Endodermal cell (in vitro differentiated cells): ENCODE results near the gene KLHL15. TPM values are rescaled to one million over a fixed set of nuclear protein-coding genes. Genes with fewer than 3 reads are reported as not detected.

Source experiments
- DNase-seq: peaks from one replicate; pipeline ENCODE4 v3.0.0-alpha.2; 2017
- H3K27ac ChIP-seq: 2 replicates; pipeline ENCODE4 v1.5.1; 2013; ENCODE audit warnings: mild to moderate bottlenecking, low read depth, low read length, moderate library complexity
- H3K27me3 ChIP-seq: 2 replicates; pipeline ENCODE4 v1.6.1; 2013; ENCODE audit warnings: mild to moderate bottlenecking, low read length, moderate library complexity; ENCODE audit not compliant: insufficient read depth, control insufficient read depth, poor library complexity, severe bottlenecking
- H3K36me3 ChIP-seq: 2 replicates; pipeline ENCODE4 v1.7.0; 2013; ENCODE audit warnings: mild to moderate bottlenecking, low read length, moderate library complexity; ENCODE audit not compliant: control insufficient read depth, insufficient read depth
- H3K4me1 ChIP-seq: one replicate; pipeline ENCODE4 v1.7.0; 2013; ENCODE audit warnings: low read length; ENCODE audit not compliant: control insufficient read depth, insufficient read depth
- H3K4me3 ChIP-seq: 2 replicates; pipeline ENCODE4 v1.5.1; 2013; ENCODE audit warnings: mild to moderate bottlenecking, low read length, moderate library complexity
- H3K9ac ChIP-seq: 2 replicates; pipeline ENCODE4 v1.6.1; 2013; ENCODE audit warnings: mild to moderate bottlenecking, low read length, moderate library complexity; ENCODE audit not compliant: poor library complexity, severe bottlenecking; ENCODE audit errors: extremely low read depth
- H3K9me3 ChIP-seq: 2 replicates; pipeline ENCODE4 v1.6.1; 2013; ENCODE audit warnings: mild to moderate bottlenecking, low read length, moderate library complexity; ENCODE audit not compliant: control insufficient read depth
- H3K27ac Mint-ChIP-seq: 2 replicates; pipeline ENCODE4 v1.8.0; 2020; ENCODE audit warnings: mixed read lengths
- H3K27me3 Mint-ChIP-seq: 2 replicates; pipeline ENCODE4 v1.8.0; 2021; ENCODE audit warnings: mild to moderate bottlenecking, mixed read lengths; ENCODE audit not compliant: insufficient read depth
- H3K36me3 Mint-ChIP-seq: 2 replicates; pipeline ENCODE4 v1.8.0; 2020; ENCODE audit warnings: low read depth, mixed read lengths
- H3K4me1 Mint-ChIP-seq: 2 replicates; pipeline ENCODE4 v1.8.0; 2020; ENCODE audit warnings: mixed read lengths
- H3K4me3 Mint-ChIP-seq: 2 replicates; pipeline ENCODE4 v1.8.0; 2020; ENCODE audit warnings: mild to moderate bottlenecking, moderate library complexity, mixed read lengths
- H3K9me3 Mint-ChIP-seq: 2 replicates; pipeline ENCODE4 v1.8.0; 2020; ENCODE audit warnings: mild to moderate bottlenecking, mixed read lengths
- WGBS, 2 experiments: methylation state at CpG; one replicate each; pipeline versions ENCODE4 v1.1.5 to v1.1.7; 2013; ENCODE audit warnings: missing lambda C conversion rate in 2 of 2, mixed read lengths in 1 of 2; ENCODE audit not compliant: insufficient coverage in 1 of 2, insufficient read length in 1 of 2; 5-methylcytosine and 5-hydroxymethylcytosine counted together
- total RNA-seq, 2 donors: library from RNA; stranded (reverse); fragmentation: NEBNext Ultra II Directional in 1 of 2; extraction: Animal tissue kit (Norgen Biotek cat#: 25700) in 1 of 2; gene quantifications; 2 replicates in 1 of 2; 3 replicates in 1 of 2; pipeline ENCODE4 v1.2.1, GENCODE V29; 2021
- TF ChIP-seq, protein P1 (sequence below): fragments of 200-600 bp; sonication (generic); conservative IDR thresholded peaks from 2 replicates; pipeline ENCODE4 v1.5.0; 2021; ENCODE audit warnings: antibody characterized with exemption, mild to moderate bottlenecking

The KLHL15 gene
- total RNA-seq, 2 donors from 2014 or later, result 11.4 to 15.5 TPM

DNA sequence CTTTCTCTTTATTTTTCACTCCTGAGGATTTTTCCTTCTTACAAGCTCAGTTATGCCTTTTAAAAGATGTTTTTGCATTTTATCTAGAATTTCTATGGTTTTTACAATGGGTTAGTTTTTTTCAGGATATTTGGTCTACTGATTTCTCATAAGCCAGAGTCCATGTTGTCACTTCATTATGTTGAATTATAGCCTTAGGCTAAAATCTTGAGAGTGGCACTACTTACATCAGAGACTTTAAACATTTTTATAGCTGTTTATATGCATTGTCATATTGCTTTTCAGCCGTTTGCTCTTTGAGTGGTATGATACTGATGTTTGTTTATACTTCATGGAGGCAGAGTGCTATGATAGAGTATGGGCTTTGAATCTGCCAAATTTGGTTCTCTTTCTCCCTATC lies 82.8 kb downstream of the KLHL15 start:
- Mint-ChIP-seq H3K9me3 (no peaks in the 10 kb centered on the region), H3K27ac (no peak overlapping the region), H3K36me3 (no peaks in the 10 kb centered on the region), H3K4me1 (peaks cover 5% of the 10 kb centered on the region), H3K4me3 (no peak overlapping the region), H3K27me3 (no peaks in the 10 kb centered on the region)
- DNase-seq, result no peak
- TF ChIP-seq, protein P1, sequence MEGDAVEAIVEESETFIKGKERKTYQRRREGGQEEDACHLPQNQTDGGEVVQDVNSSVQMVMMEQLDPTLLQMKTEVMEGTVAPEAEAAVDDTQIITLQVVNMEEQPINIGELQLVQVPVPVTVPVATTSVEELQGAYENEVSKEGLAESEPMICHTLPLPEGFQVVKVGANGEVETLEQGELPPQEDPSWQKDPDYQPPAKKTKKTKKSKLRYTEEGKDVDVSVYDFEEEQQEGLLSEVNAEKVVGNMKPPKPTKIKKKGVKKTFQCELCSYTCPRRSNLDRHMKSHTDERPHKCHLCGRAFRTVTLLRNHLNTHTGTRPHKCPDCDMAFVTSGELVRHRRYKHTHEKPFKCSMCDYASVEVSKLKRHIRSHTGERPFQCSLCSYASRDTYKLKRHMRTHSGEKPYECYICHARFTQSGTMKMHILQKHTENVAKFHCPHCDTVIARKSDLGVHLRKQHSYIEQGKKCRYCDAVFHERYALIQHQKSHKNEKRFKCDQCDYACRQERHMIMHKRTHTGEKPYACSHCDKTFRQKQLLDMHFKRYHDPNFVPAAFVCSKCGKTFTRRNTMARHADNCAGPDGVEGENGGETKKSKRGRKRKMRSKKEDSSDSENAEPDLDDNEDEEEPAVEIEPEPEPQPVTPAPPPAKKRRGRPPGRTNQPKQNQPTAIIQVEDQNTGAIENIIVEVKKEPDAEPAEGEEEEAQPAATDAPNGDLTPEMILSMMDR, result no peak
- Histone ChIP-seq H3K4me3 (no peak overlapping the region), H3K27me3 (no peaks in the 10 kb centered on the region), H3K27ac (no peak overlapping the region), H3K4me1 (no peaks in the 10 kb centered on the region), H3K9ac (no peak overlapping the region), H3K36me3 (no peaks in the 10 kb centered on the region), H3K9me3 (no peaks in the 10 kb centered on the region)
- WGBS, 2 experiments, result no CpG with 5 or more reads among the region's 1 CpG

- Mint-ChIP-seq H3K4me1 (no peaks in the 10 kb centered on the region), H3K27me3 (no peaks in the 10 kb centered on the region), H3K9me3 (no peaks in the 10 kb centered on the region), H3K27ac (no peak overlapping the region), H3K4me3 (no peak overlapping the region), H3K36me3 (no peaks in the 10 kb centered on the region)
- no peaks in the 10 kb centered on the region for H3K4me1 ChIP-seq
- no CpG with 5 or more reads among the region's 1 CpG for WGBS, 2 experiments
- no peak overlapping the region for H3K9ac ChIP-seq
- no peaks in the 10 kb centered on the region for H3K27me3 ChIP-seq
- H3K27ac ChIP-seq, result no peak overlapping the region
- TF ChIP-seq, protein P1, result no peak
- no peak for DNase-seq
- H3K4me3 ChIP-seq, result no peak overlapping the region
- no peaks in the 10 kb centered on the region for H3K9me3 ChIP-seq
- no peaks in the 10 kb centered on the region for H3K36me3 ChIP-seq
Measured at GRCh38 chrX:23939203-23939602, 87.8 kb downstream of the KLHL15 start.

DNA sequence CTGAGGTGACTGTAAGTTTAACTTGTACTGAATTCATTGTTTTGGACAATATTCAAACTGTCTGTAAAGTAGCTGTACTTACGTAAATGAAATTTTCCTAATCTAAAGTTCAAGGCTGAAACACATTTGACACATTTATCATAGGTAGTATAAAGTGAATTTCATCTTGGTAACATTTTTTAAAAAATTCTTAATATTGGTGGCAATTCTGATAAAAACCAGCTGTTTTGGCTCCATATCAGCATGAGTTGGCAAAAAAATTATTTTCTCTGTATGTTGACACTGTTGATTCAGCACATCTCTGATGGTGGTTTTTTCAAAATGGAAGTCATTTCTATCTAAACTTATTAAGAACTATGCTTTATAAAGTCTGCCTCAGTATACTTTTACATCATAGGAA lies 88.3 kb downstream of the KLHL15 start:
- H3K36me3 Mint-ChIP-seq, result no peaks in the 10 kb centered on the region
- H3K36me3 ChIP-seq, result no peaks in the 10 kb centered on the region
- H3K27ac Mint-ChIP-seq, result no peak overlapping the region
- no peaks in the 10 kb centered on the region for H3K4me1 Mint-ChIP-seq
- H3K9ac ChIP-seq, result no peak overlapping the region
- TF ChIP-seq, protein P1, result no peak
- no peaks in the 10 kb centered on the region for H3K9me3 Mint-ChIP-seq
- no peaks in the 10 kb centered on the region for H3K9me3 ChIP-seq
- H3K4me3 ChIP-seq, result no peak overlapping the region
- no peak for DNase-seq
- H3K27me3 ChIP-seq, result no peaks in the 10 kb centered on the region
- no peak overlapping the region for H3K27ac ChIP-seq
- whole genome bisulfite sequencing, 2 experiments, result no CpG with 5 or more reads among the region's 1 CpG
- H3K27me3 Mint-ChIP-seq, result no peaks in the 10 kb centered on the region
- H3K4me3 Mint-ChIP-seq, result no peak overlapping the region
- no peaks in the 10 kb centered on the region for H3K4me1 ChIP-seq
